ENCODE data around the gene RBM34. TPM values are rescaled to one million over a fixed set of nuclear protein-coding genes. Genes with fewer than 3 reads are reported as not detected.
A peak's percentile ranks its signal among the peaks of the same experiment; 100 is the strongest.

Gene RBM34
- total RNA-seq, 1 experiment from 2014 or later, result 106 TPM

GRCh38 chr1:235113183-235113917 lies 47.7 kb downstream of the RBM34 start:
- POLR2A ChIA-PET (ENCODE audit: unreplicated experiment), result no interaction called here
- H3K4me2 ChIP-seq, result no peak overlapping the region
- no peak overlapping the region for H3K4me3 ChIP-seq
- no peaks in the 10 kb centered on the region for H3K4me1 ChIP-seq (replicated peaks; ENCODE audit: insufficient read depth)
- no peaks in the 10 kb centered on the region for H3K9me2 ChIP-seq (ENCODE audit: insufficient read depth)
- H3K27ac ChIP-seq, result peak overlapping the region; percentile 39; the same call in 1 of the 2 replicates
- peaks cover 47% of the 10 kb centered on the region for H3K79me2 ChIP-seq (ENCODE audit: low read depth)
- H3K27me3 ChIP-seq (ENCODE audit: insufficient read depth, low read depth), result no peaks in the 10 kb centered on the region
- H3F3A ChIP-seq (ENCODE audit: insufficient read depth, low read depth), result peaks cover 41% of the 10 kb centered on the region; the same call in 1 of the 2 replicates
- TF ChIP-seq EZH2 (IDR thresholded peaks at IDR 0.05; ENCODE audit: low read depth), result no peak
- TF ChIP-seq, protein P1, sequence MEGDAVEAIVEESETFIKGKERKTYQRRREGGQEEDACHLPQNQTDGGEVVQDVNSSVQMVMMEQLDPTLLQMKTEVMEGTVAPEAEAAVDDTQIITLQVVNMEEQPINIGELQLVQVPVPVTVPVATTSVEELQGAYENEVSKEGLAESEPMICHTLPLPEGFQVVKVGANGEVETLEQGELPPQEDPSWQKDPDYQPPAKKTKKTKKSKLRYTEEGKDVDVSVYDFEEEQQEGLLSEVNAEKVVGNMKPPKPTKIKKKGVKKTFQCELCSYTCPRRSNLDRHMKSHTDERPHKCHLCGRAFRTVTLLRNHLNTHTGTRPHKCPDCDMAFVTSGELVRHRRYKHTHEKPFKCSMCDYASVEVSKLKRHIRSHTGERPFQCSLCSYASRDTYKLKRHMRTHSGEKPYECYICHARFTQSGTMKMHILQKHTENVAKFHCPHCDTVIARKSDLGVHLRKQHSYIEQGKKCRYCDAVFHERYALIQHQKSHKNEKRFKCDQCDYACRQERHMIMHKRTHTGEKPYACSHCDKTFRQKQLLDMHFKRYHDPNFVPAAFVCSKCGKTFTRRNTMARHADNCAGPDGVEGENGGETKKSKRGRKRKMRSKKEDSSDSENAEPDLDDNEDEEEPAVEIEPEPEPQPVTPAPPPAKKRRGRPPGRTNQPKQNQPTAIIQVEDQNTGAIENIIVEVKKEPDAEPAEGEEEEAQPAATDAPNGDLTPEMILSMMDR (conservative IDR thresholded peaks at IDR 0.05), result no peak
- CTCF ChIA-PET, result no interaction called here
- BruUV-seq (replicated peaks), result no TSS peak
- peaks cover 28% of the 10 kb centered on the region for H4K20me1 ChIP-seq (ENCODE audit: insufficient read depth)
- intact Hi-C loops (cut with micrococcal nuclease; ENCODE audit: unreplicated experiment), result no loop called here
- no peaks in the 10 kb centered on the region for H3K9me3 ChIP-seq (ENCODE audit: insufficient read depth, low read depth)
- peaks cover 52% of the 10 kb centered on the region for H3K36me3 ChIP-seq (ENCODE audit: low read depth)
- H2AFZ ChIP-seq, result no peak overlapping the region
- DNase-seq, result no peak

DNA sequence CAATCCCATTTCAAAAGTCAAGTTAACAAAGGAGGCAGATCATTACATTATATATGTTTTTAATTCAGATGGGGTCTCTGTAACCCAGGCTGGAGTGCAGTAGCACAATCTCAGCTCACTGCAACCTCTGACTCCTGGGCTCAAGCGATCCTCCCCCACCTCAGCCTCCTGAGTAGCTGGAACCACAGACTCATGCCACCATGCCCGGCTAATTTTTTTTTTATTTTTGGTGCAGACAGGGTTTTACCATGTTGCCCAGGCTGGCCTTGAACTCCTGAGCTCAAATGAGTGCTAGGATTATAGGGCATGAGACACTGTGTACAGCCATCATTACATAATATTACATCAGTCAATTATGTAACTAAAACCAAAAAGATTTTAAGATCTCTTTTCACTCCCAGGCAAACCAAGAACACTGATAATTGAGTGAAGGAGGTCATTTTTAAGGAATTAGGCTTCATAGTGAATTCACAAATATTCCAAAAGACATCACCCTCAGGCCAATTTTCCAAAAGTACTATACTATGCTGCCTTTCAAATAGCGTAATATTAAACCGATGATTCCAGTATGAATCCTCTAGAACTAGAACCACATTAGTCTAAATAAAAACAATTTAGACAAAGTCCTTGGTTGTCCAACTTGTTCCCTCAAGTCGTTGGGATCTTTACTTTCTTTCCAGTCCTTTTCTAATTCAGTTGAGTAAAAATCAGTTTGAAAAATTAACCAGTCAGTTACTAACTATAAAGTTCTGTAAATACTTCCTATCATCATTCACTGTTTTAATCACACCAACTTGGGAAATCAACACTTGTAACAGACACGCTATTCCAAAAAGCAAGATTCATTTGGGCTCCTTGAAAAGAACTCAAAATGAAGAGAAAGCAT lies 48.5 kb downstream of the RBM34 start:
- Histone ChIP-seq H3K4me1 (replicated peaks; ENCODE audit: insufficient read depth) (no peaks in the 10 kb centered on the region), H4K20me1 (ENCODE audit: insufficient read depth) (peaks cover 23% of the 10 kb centered on the region), H3K9me2 (ENCODE audit: insufficient read depth) (no peaks in the 10 kb centered on the region), H3K9me3 (ENCODE audit: insufficient read depth, low read depth) (no peaks in the 10 kb centered on the region), H3K4me3 (no peak overlapping the region), H3K79me2 (ENCODE audit: low read depth) (peaks cover 40% of the 10 kb centered on the region), H3K27me3 (ENCODE audit: insufficient read depth, low read depth) (no peaks in the 10 kb centered on the region), H3K4me2 (no peak overlapping the region), H3K27ac (peak overlapping the region; percentile 39; the same call in 1 of the 2 replicates), H3F3A (ENCODE audit: insufficient read depth, low read depth) (peaks cover 43% of the 10 kb centered on the region; the same call in 1 of the 2 replicates), H3K36me3 (ENCODE audit: low read depth) (peaks cover 46% of the 10 kb centered on the region), H2AFZ (no peak overlapping the region)
- intact Hi-C loops (cut with micrococcal nuclease; ENCODE audit: unreplicated experiment), result no loop called here
- no TSS peak for BruUV-seq (replicated peaks)
- DNase-seq, result no peak
- TF ChIP-seq, protein P1 (conservative IDR thresholded peaks at IDR 0.05), result no peak
- no peak for TF ChIP-seq EZH2 (IDR thresholded peaks at IDR 0.05; ENCODE audit: low read depth)
- CTCF ChIA-PET, result no interaction called here
- POLR2A ChIA-PET (ENCODE audit: unreplicated experiment), result interaction anchor here (0.7 kb wide), 1 partner anchor 617 kb away, joined by 7 read pairs; no protein-coding TSS in a partner anchor

DNA sequence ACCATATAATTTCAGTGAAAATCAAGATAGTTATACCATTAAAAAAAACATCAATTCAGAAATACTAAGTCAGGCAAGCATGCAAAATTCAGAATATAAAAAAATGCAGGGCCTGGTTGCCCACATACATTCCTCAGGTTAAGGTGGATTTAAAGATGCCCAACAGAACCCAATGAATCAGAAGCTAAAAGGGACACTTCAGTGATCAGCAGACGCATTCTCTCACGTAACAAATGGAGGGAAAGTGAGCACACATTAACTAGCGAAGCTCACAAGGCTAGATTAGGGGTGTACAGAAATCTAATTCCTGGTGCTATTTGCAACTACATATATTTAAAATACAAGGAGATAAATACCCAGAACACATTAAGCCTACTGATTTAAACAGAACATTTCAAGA lies 49.9 kb downstream of the RBM34 start:
- ChIA-PET POLR2A (ENCODE audit: unreplicated experiment) (no interaction called here), CTCF (no interaction called here)
- BruUV-seq (replicated peaks), result no TSS peak
- H3K9me2 ChIP-seq (ENCODE audit: insufficient read depth), result no peaks in the 10 kb centered on the region
- TF ChIP-seq, protein P1 (conservative IDR thresholded peaks at IDR 0.05), result no peak
- TF ChIP-seq EZH2 (IDR thresholded peaks at IDR 0.05; ENCODE audit: low read depth), result no peak
- peaks cover 31% of the 10 kb centered on the region for H3K79me2 ChIP-seq (ENCODE audit: low read depth)
- no peaks in the 10 kb centered on the region for H3K9me3 ChIP-seq (ENCODE audit: insufficient read depth, low read depth)
- no peak for DNase-seq
- no peak overlapping the region for H3K4me3 ChIP-seq
- H3K4me1 ChIP-seq (replicated peaks; ENCODE audit: insufficient read depth), result no peaks in the 10 kb centered on the region
- H3K27me3 ChIP-seq (ENCODE audit: insufficient read depth, low read depth), result no peaks in the 10 kb centered on the region
- H3K36me3 ChIP-seq (ENCODE audit: low read depth), result peaks cover 46% of the 10 kb centered on the region
- H2AFZ ChIP-seq, result no peak overlapping the region
- H3K4me2 ChIP-seq, result no peak overlapping the region
- intact Hi-C loops (cut with micrococcal nuclease; ENCODE audit: unreplicated experiment), result no loop called here
- H3K27ac ChIP-seq, result no peak overlapping the region
- peaks cover 55% of the 10 kb centered on the region; the same call in 1 of the 2 replicates for H3F3A ChIP-seq (ENCODE audit: insufficient read depth, low read depth)
- peaks cover 23% of the 10 kb centered on the region for H4K20me1 ChIP-seq (ENCODE audit: insufficient read depth)

All from PC-9 (cell line).